Epithelial cell of esophagus (primary cell): ENCODE data around the gene TUBGCP3.

Experiments used
- DNase-seq: peaks from one replicate; pipeline ENCODE4 v3.0.0; 2010; ENCODE audit warnings: low read depth
- H3K4me3 ChIP-seq: 2 replicates; pipeline ENCODE4 v1.5.1; 2011; ENCODE audit warnings: mild to moderate bottlenecking, low read length, control low read depth
- CTCF ChIP-seq: IDR thresholded peaks from 2 replicates; pipeline ENCODE4 v1.5.1; 2011; ENCODE audit warnings: low read depth, mild to moderate bottlenecking, low read length, control low read depth, inconsistent platforms; ENCODE audit not compliant: insufficient read depth; ENCODE audit errors: missing control alignments

The TUBGCP3 gene

GRCh38 chr13:112526146-112526853 is 61.7 kb downstream of the TUBGCP3 start:
- no peak overlapping the region for H3K4me3 ChIP-seq
- no peak for DNase-seq

GRCh38 chr13:112525356-112525945 is 62.5 kb downstream of the TUBGCP3 start:
- no peak for TF ChIP-seq CTCF
- H3K4me3 ChIP-seq, result no peak overlapping the region
- DNase-seq, result peak; percentile 32

More at GRCh38 chr13:112526146-112526853, 61.7 kb downstream of the TUBGCP3 start:
- TF ChIP-seq CTCF, result no peak

DNA sequence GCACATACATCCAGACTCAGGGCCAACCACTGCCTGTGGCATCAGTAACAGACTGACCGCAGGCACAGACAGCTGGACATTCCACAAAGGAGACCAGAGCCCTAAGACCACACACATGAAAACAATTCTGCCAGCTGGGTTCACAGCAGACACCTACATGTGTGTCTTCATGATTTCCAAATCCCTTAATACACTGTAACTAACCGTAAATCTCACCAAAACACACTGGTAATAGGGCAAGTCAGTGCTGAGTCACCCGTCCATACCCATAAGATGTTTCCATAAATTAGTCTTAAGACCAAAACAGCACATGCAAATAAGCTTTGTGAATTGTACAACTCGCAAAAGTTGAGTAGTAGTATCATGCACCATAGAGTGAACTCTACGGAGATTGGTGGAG is 65.4 kb downstream of the TUBGCP3 start:
- peak; percentile 10 for DNase-seq
- no peak overlapping the region for H3K4me3 ChIP-seq
- no peak for TF ChIP-seq CTCF

DNA sequence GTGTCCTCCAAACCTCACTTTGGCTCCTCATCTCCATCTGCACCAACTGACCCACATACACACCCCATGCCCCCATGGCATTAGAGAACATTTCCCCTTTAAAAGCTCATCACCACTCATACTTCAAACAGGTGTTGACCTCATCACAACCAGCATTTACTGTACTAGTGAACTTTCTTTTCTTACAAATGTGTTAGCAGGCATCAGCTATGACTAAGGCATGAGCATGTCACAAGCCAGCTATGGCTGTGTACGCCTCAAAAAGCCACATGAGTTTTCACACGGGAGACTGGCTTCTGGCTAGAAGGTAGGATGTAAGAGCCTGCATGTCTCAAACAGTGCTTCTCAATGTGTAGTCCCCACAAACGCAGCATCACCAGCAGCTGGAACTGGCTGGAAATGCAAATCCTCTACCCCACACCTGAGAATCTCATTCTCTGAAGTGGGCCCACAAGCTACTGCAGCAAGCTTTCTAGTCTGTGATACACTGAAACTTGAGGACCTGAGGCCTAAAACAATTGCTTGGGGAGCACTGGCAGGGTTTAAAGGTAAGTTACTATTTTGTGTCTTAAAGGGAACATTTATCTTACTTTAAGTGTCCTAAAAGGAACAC is 66.8 kb downstream of the TUBGCP3 start:
- DNase-seq, result peak; percentile 14
- TF ChIP-seq CTCF, result no peak
- no peak overlapping the region for H3K4me3 ChIP-seq

DNA sequence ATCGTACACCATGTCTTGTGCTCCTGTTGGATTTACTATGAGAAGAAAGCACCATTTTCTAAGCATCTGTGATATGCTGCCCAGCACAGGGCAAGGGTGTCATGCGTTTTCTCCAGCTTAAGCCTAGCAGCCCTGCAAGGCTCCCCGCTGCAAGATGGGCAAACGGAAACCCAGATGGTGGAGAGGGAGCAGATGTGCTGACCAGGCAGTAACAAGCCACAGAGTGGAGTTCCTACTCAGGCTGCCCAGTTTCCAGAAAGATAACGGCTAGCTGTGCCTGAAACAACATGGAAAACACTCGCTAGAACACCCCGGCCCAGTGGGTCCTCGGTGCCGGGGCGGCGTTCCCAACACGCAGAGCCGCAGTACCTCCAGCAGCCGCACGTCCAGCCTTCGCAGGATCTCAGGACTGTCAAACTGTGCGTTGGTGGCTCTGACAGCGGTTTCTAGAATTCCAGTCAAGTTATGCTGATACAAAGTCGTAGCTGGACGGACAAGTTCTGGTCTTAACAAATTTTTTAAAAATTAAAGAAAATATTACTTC is 68.4 kb downstream of the TUBGCP3 start:
- TF ChIP-seq CTCF, result no peak
- no peak overlapping the region for H3K4me3 ChIP-seq
- no peak for DNase-seq

DNA sequence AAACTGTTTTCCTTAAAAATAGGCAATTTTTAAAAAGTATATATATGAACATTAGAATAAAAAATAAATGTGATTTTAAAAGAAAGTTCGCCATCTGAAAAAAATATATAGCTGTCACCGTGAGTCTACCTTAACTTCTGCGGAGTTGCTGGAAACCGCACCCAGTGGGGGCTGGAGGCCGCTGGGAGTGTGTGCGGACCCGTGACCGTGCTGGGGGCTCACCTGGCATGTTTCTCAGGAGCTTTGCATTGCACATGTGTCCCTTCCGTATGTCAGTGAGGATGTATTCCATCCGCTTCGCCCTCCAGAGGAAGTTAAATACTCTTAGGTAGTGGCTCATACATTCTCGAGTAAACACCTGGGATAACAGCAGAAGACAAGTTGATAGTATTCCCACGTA is 71.7 kb downstream of the TUBGCP3 start:
- DNase-seq, result no peak
- H3K4me3 ChIP-seq, result no peak overlapping the region
- TF ChIP-seq CTCF, result no peak

- DNase-seq, result peak; percentile 7
- no peak overlapping the region for H3K4me3 ChIP-seq
- TF ChIP-seq CTCF, result no peak
These were observed 74.2 kb downstream of the TUBGCP3 start for GRCh38 chr13:112513761-112514160.
